ENCODE measurements around the gene SMIM3.
A peak's percentile ranks its signal among the peaks of the same experiment; 100 is the strongest.

The SMIM3 gene

DNA sequence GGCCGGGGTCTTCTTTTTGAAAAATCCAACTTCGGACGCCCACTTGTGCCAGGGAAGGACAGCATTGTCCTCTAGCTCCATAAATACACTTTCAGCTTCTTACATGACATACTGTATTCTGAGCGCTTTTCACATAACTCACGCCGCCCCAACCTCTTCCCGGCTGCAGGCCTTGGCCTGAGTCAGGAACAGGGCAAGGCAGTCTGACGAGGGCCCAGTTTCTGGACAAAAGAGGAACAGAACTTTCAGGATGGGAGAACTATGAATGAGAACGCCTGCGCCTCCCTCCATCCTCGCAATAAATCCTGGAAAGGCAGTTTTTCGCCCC is 20.4 kb upstream of the SMIM3 start:
- ATAC-seq: peak; percentile 47
- TF ChIP-seq ZC3H10 (CRISPR knock-in tag; IDR thresholded peaks at IDR 0.05) (no peak), ZNF70 (CRISPR knock-in tag; IDR thresholded peaks at IDR 0.05) (no peak), CREB5 (CRISPR knock-in tag; IDR thresholded peaks at IDR 0.05; ENCODE audit: low read depth) (no peak), ARNTL (CRISPR knock-in tag; IDR thresholded peaks at IDR 0.05; ENCODE audit: borderline replicate concordance, low read depth) (no peak), RARB (CRISPR knock-in tag; IDR thresholded peaks at IDR 0.05) (no peak), GLIS3 (CRISPR knock-in tag; IDR thresholded peaks at IDR 0.05) (no peak), CSDC2 (CRISPR knock-in tag; IDR thresholded peaks at IDR 0.05) (0 out of 2 replicates have a peak, but pooled peaks have one; percentile 26), ESRRG (CRISPR knock-in tag; IDR thresholded peaks at IDR 0.05) (0 out of 2 replicates have a peak, but pooled peaks have one; percentile 36)

- TF ChIP-seq CSDC2 (CRISPR knock-in tag; IDR thresholded peaks at IDR 0.05) (no peak), ZFP3 (CRISPR knock-in tag; IDR thresholded peaks at IDR 0.05) (peak; percentile 63; the same call in 1 of the 2 replicates), SNAI2 (CRISPR knock-in tag; IDR thresholded peaks at IDR 0.05) (0 out of 2 replicates have a peak, but pooled peaks have one; percentile 67), ARNTL (CRISPR knock-in tag; IDR thresholded peaks at IDR 0.05; ENCODE audit: borderline replicate concordance, low read depth) (no peak), RARB (CRISPR knock-in tag; IDR thresholded peaks at IDR 0.05) (no peak), TCF4 (CRISPR knock-in tag; IDR thresholded peaks at IDR 0.05; ENCODE audit: borderline replicate concordance) (no peak)
- TF ChIP-seq, protein P1, sequence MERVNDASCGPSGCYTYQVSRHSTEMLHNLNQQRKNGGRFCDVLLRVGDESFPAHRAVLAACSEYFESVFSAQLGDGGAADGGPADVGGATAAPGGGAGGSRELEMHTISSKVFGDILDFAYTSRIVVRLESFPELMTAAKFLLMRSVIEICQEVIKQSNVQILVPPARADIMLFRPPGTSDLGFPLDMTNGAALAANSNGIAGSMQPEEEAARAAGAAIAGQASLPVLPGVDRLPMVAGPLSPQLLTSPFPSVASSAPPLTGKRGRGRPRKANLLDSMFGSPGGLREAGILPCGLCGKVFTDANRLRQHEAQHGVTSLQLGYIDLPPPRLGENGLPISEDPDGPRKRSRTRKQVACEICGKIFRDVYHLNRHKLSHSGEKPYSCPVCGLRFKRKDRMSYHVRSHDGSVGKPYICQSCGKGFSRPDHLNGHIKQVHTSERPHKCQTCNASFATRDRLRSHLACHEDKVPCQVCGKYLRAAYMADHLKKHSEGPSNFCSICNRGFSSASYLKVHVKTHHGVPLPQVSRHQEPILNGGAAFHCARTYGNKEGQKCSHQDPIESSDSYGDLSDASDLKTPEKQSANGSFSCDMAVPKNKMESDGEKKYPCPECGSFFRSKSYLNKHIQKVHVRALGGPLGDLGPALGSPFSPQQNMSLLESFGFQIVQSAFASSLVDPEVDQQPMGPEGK (CRISPR knock-in tag; IDR thresholded peaks at IDR 0.05; ENCODE audit: borderline replicate concordance): no peak
- TF ChIP-seq, protein P2, sequence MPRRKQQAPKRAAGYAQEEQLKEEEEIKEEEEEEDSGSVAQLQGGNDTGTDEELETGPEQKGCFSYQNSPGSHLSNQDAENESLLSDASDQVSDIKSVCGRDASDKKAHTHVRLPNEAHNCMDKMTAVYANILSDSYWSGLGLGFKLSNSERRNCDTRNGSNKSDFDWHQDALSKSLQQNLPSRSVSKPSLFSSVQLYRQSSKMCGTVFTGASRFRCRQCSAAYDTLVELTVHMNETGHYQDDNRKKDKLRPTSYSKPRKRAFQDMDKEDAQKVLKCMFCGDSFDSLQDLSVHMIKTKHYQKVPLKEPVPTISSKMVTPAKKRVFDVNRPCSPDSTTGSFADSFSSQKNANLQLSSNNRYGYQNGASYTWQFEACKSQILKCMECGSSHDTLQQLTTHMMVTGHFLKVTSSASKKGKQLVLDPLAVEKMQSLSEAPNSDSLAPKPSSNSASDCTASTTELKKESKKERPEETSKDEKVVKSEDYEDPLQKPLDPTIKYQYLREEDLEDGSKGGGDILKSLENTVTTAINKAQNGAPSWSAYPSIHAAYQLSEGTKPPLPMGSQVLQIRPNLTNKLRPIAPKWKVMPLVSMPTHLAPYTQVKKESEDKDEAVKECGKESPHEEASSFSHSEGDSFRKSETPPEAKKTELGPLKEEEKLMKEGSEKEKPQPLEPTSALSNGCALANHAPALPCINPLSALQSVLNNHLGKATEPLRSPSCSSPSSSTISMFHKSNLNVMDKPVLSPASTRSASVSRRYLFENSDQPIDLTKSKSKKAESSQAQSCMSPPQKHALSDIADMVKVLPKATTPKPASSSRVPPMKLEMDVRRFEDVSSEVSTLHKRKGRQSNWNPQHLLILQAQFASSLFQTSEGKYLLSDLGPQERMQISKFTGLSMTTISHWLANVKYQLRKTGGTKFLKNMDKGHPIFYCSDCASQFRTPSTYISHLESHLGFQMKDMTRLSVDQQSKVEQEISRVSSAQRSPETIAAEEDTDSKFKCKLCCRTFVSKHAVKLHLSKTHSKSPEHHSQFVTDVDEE (CRISPR knock-in tag; IDR thresholded peaks at IDR 0.05): no peak; the same call in 1 of the 2 replicates
- ATAC-seq: peak; percentile 97
These were observed 19.8 kb upstream of the SMIM3 start, which contains the start of gene DCTN4 for GRCh38 chr5:150758531-150759333. TSS of gene DCTN4 (minus strand) at chr5:150759017. CDS start at chr5:150758993, 24 bp downstream.

- ATAC-seq: no peak
- TF ChIP-seq TCF4 (CRISPR knock-in tag; IDR thresholded peaks at IDR 0.05; ENCODE audit: borderline replicate concordance): no peak
- TF ChIP-seq TOX (CRISPR knock-in tag; IDR thresholded peaks at IDR 0.05; ENCODE audit: borderline replicate concordance): no peak
- TF ChIP-seq ZNF565 (CRISPR knock-in tag; conservative IDR thresholded peaks at IDR 0.05; ENCODE audit: low read depth): no peak
These were observed 19.3 kb upstream of the SMIM3 start for GRCh38 chr5:150759334-150759583.

DNA sequence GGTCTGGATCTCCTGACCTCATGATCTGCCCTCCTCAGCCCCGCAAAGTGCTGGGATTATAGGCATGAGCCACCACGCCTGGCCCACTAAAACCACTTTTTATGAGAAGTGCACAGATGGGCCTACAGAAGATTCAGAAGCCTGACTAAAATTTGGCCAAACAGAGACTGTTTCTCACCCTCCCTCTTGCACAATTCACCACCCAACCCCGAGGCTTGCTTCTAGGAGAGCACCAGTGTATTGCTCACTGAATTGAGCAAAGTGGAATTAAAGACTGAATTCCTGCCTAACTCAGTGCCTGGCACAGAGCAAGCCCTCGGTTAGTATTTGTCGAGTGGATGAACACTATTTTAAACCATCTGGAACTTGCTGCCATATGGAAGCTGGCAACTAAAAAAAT is 16.3 kb upstream of the SMIM3 start:
- no peak for ATAC-seq
- TF ChIP-seq ZC3H10 (CRISPR knock-in tag; IDR thresholded peaks at IDR 0.05) (no peak), OSR1 (CRISPR knock-in tag; IDR thresholded peaks at IDR 0.05) (no peak), CSRNP3 (CRISPR knock-in tag; IDR thresholded peaks at IDR 0.05) (no peak), ZNF565 (CRISPR knock-in tag; conservative IDR thresholded peaks at IDR 0.05; ENCODE audit: low read depth) (no peak), PPARA (CRISPR knock-in tag; IDR thresholded peaks at IDR 0.05; ENCODE audit: borderline replicate concordance) (no peak), RARB (CRISPR knock-in tag; IDR thresholded peaks at IDR 0.05) (no peak), ZNF8 (CRISPR knock-in tag; IDR thresholded peaks at IDR 0.05) (no peak), GLIS3 (CRISPR knock-in tag; IDR thresholded peaks at IDR 0.05) (no peak), ESRRG (CRISPR knock-in tag; IDR thresholded peaks at IDR 0.05) (no peak), ZNF70 (CRISPR knock-in tag; IDR thresholded peaks at IDR 0.05) (no peak), CREB5 (CRISPR knock-in tag; IDR thresholded peaks at IDR 0.05; ENCODE audit: low read depth) (no peak), CSDC2 (CRISPR knock-in tag; IDR thresholded peaks at IDR 0.05) (no peak), TOX (CRISPR knock-in tag; IDR thresholded peaks at IDR 0.05; ENCODE audit: borderline replicate concordance) (no peak), ARNTL (CRISPR knock-in tag; IDR thresholded peaks at IDR 0.05; ENCODE audit: borderline replicate concordance, low read depth) (no peak)
- TF ChIP-seq, protein P2 (CRISPR knock-in tag; IDR thresholded peaks at IDR 0.05): no peak
- TF ChIP-seq, protein P3, sequence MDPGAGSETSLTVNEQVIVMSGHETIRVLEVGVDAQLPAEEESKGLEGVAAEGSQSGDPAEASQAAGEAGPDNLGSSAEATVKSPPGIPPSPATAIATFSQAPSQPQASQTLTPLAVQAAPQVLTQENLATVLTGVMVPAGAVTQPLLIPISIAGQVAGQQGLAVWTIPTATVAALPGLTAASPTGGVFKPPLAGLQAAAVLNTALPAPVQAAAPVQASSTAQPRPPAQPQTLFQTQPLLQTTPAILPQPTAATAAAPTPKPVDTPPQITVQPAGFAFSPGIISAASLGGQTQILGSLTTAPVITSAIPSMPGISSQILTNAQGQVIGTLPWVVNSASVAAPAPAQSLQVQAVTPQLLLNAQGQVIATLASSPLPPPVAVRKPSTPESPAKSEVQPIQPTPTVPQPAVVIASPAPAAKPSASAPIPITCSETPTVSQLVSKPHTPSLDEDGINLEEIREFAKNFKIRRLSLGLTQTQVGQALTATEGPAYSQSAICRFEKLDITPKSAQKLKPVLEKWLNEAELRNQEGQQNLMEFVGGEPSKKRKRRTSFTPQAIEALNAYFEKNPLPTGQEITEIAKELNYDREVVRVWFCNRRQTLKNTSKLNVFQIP (CRISPR knock-in tag; IDR thresholded peaks at IDR 0.05; ENCODE audit: borderline replicate concordance, low read depth): no peak
